ENCODE measurements around the gene OAS1.

DNA sequence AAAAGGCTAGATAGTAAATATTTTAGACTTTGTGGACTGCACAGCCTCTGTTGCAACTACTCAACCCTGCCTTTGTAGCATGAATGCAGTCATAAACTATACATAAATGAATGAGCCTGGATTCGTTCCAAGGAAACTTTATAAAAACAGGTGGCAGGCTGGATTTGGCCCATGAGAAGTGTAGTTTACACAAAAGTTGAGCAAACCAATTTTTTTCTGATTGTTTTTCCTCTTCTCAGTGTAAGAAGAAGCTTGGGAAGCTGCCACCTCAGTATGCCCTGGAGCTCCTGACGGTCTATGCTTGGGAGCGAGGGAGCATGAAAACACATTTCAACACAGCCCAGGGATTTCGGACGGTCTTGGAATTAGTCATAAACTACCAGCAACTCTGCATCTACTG, 9.5 kb downstream of the OAS1 start:
- TF ChIP-seq, protein P1, sequence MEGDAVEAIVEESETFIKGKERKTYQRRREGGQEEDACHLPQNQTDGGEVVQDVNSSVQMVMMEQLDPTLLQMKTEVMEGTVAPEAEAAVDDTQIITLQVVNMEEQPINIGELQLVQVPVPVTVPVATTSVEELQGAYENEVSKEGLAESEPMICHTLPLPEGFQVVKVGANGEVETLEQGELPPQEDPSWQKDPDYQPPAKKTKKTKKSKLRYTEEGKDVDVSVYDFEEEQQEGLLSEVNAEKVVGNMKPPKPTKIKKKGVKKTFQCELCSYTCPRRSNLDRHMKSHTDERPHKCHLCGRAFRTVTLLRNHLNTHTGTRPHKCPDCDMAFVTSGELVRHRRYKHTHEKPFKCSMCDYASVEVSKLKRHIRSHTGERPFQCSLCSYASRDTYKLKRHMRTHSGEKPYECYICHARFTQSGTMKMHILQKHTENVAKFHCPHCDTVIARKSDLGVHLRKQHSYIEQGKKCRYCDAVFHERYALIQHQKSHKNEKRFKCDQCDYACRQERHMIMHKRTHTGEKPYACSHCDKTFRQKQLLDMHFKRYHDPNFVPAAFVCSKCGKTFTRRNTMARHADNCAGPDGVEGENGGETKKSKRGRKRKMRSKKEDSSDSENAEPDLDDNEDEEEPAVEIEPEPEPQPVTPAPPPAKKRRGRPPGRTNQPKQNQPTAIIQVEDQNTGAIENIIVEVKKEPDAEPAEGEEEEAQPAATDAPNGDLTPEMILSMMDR (IDR thresholded peaks at IDR 0.05) = no peak
- TF ChIP-seq EZH2 (IDR thresholded peaks at IDR 0.05; ENCODE audit: borderline replicate concordance, insufficient read depth, low read depth, low read length, poor library complexity, severe bottlenecking) = no peak
